Vagina (tissue), 2 donors: ENCODE data around the gene EEF1AKMT3.

Experiments
- CTCF ChIP-seq, 3 experiments: fragments of 450-650 bp in 2 of 3; fragments of 200-600 bp in 1 of 3; sonication (generic) in 1 of 3; IDR thresholded peaks; one replicate each; pipeline ENCODE4 v1.5.1; 2017 to 2019; ENCODE audit warnings: antibody characterized with exemption in 3 of 3, mild to moderate bottlenecking in 2 of 3, moderate library complexity in 2 of 3
- POLR2AphosphoS5 ChIP-seq, 2 donors: sonication (generic); formaldehyde crosslinking; IDR thresholded peaks; one replicate each; pipeline ENCODE4 v1.9.0; 2017; ENCODE audit warnings: antibody characterized with exemption in 2 of 2, mild to moderate bottlenecking in 2 of 2, low read depth in 1 of 2; ENCODE audit not compliant: insufficient read depth in 1 of 2

- TF ChIP-seq CTCF (IDR thresholded peaks at IDR 0.05), result peak; percentile 21 to 63 (median 52)
- TF ChIP-seq POLR2AphosphoS5 (IDR thresholded peaks at IDR 0.05; ENCODE audit: insufficient read depth in 1 of 2, low read depth in 1 of 2), result peak in 1 of 2 donors; percentile 31
These were observed 46.1 kb upstream of the EEF1AKMT3 start for GRCh38 chr12:57726151-57726883.
